GM18870 (cell line): ENCODE results near the gene CASP1.
"Not testable (repeated sequence)": the region's sequence is repeated elsewhere in the genome, so short reads cannot be mapped to it uniquely, and the experiment has no call there.

Source experiments
- ATAC-seq: cut with Tn5 transposase; IDR thresholded peaks from one replicate; pipeline ENCODE4 v1.9.1; 2021; ENCODE audit warnings: moderate library complexity; ENCODE audit not compliant: unreplicated experiment

Gene CASP1

GRCh38 chr11:105046898-105047579 is 12.1 kb upstream of the CASP1 start:
- ATAC-seq, result no peak

- ATAC-seq, result no peak
Measured at GRCh38 chr11:105045676-105046296, 10.8 kb upstream of the CASP1 start.

- ATAC-seq, result peak; percentile 99
Measured at GRCh38 chr11:105044557-105045524, 9.9 kb upstream of the CASP1 start, which contains the start of gene CARD16. CARD16 (minus strand) TSS chr11:105045335; CDS start chr11:105045297, 38 bp downstream.

- ATAC-seq, result no peak
Measured at GRCh38 chr11:105042178-105042577, 7.2 kb upstream of the CASP1 start.

DNA sequence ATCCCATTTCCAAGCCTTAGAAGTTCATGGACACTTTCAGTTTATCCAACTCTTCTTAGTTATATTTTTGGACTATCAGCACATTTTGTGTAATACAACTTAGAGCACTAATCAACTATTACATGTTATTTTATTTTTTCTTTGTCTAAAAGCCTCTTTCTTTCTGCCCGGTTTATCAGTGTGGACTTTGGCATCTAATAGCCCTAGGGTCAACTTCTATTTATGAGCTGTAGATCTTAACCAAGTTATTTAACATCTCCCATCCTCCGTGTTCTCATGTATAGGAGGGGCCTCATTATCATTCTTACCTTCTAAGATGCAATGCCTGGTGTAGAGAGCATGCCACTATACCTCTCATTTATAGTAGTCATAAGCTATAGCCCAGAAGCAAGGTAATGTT is 5.8 kb upstream of the CASP1 start:
- ATAC-seq, result no peak

- not testable (repeated sequence) for ATAC-seq
Measured at GRCh38 chr11:105034388-105034787, 556 bp downstream of the CASP1 start.

- ATAC-seq, result no peak
Measured at GRCh38 chr11:105033781-105034180, 1.2 kb downstream of the CASP1 start.

DNA sequence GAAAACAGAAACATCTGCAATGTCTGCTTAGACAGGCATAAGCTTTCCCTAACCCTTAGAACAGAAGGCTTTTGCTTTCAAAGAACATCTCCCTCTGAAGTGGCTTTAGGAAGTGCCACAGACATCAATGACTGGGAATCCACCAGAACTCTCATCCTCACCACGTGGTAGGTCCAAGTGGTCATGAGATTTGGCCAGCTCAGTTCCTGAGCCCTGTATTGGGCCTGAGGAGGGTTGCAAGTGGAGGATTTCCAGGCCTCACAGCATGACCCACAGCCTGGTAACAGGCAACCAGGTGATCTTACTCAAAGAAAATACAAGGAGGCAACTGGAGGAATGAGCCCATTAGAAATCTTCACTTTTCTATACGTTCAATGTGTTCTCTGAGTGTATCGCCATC is 1.6 kb downstream of the CASP1 start:
- ATAC-seq, result no peak

GRCh38 chr11:105032495-105032894 is 2.4 kb downstream of the CASP1 start:
- ATAC-seq, result no peak

DNA sequence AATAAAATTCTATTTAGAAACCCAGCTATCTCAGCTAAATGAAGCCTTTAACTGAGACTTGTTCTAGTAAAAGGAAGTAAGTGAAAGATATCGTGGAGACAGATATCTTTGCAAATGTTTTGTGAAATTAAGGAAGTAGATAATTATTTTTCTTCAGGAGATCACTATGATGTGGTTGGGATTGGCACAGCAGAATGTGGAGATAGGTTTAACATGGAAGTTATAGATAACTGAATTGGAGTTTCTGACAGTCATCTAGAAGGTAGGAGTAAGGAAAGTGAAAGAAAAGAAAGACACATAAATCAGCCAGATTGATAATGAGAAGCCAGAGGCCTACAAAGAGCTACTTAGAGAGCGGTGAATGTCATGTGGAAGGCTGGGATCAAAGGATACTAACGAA is 7.3 kb downstream of the CASP1 start:
- peak; percentile 53 for ATAC-seq

GRCh38 chr11:105024394-105024793 is 10.6 kb downstream of the CASP1 start:
- ATAC-seq, result no peak

DNA sequence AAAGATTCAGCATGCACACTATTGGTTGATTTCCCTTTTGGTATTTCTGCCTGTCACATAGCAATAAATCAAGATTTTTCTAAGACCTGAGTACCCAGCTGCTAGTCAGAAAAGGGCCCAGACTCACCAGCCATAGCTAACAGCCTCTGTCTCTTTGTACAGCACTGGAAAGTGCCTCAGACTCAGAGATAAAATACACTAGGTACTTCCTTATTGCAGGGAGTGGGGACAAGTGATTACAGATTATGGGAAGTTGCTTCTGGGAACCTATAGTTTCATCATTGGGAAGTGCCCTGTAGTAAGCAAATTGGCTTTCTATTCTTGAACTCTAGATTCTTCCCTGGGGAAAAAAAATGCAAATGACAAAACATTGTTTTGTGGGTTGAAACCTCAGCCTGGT is 11.9 kb downstream of the CASP1 start, which contains the start of gene CASP5:
CASP5 (minus strand) TSS at position 166 of the 400 bp plus-strand sequence; CDS start at position 134, 32 bp downstream.
- no peak for ATAC-seq

DNA sequence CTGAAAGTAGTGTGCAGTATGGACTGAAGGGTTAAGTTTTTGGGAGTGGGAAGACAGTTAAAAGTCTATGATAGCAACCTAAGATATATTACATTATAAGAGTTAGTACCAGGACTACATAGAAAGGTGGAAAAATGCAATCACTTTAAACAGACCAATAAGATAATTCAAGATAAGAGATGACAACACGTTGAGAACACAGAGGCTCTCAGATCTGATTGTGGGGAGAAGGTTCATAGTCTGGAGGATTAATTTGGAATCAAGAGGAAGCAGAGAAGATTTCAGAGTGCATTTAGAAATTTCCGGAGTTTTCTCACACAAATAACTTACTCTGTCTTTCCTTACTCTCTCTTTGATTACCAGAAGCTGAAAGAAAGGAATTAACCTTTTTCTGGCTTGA is 12.4 kb downstream of the CASP1 start:
- ATAC-seq, result no peak

DNA sequence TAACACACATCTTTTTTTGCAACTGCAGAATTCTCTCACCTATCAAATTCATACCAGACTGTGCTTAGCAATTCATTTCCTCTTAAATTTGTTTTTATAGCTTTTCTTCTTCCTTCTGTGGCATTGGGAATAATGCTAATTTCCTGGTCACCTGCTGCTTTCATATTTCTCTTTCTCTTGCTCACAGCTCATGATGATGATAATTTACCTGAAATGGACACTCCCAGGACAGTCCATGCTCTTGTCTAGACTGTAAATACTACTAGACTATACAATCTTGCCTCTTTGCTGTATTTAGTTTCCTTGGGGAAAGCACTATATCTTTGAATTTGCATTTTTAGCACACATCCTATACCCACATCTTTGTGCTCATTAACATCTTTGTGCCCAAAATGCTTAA is 27.5 kb downstream of the CASP1 start:
- no peak for ATAC-seq

DNA sequence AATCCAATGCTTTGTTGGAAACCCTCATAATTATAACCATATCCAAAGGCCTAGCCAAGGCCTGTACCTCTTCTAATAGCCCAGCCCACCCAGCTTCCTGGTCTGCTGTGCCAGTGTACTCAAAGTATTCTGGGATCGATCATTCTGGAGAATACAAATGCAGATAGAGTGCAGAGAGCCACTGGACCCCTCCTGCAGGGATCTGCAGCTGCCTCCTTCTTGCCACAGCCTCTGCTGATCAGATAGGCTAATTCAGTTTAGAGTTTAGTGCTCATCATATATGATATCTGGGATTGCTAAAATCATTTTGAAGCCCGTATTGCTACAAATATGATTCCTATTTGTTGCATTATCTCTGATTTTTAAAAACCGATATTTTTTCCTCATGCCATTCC is 29.5 kb downstream of the CASP1 start:
- ATAC-seq, result no peak

DNA sequence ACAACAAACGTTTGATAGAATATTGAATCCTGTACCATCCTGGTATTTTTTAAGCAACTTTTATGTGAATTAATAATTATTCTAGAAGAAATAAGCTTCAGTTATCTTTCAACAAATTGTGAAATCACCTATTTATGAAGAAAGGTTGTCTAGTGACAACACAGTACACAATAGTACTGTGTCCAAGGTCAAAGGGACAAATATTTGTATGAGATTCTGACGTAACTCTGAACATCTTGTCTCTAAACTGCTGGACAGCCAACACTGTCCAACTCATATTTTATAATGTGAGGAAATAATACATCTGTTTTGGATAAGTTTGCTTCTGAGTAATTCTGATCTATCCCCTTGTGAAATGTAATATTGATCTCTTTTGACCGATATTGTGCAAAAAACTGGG is 30.9 kb downstream of the CASP1 start:
- no peak for ATAC-seq

GRCh38 chr11:105003151-105003550 is 31.8 kb downstream of the CASP1 start:
- no peak for ATAC-seq

GRCh38 chr11:105000797-105001196 is 34.1 kb downstream of the CASP1 start:
- peak; percentile 88 for ATAC-seq

DNA sequence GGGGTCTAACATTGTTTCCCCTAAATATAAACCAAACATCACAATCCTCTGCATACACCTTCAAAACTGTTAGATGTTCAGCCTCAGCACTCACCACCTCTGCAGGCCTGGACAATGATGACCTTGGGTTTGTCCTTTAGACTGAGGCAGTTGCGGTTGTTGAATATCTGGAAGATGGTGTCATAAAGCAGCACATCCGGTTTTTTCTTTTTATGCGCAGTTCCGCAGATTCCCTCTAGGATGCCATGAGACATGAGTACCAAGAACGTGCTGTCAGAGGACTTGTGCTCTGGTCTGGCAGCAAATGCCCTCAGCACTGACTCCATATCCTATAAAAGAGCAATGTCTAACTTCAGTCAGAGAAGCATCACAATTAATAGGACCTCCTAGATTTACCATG is 34.8 kb downstream of the CASP1 start:
- ATAC-seq, result no peak

GRCh38 chr11:104999721-105000120 is 35.2 kb downstream of the CASP1 start:
- ATAC-seq, result no peak

DNA sequence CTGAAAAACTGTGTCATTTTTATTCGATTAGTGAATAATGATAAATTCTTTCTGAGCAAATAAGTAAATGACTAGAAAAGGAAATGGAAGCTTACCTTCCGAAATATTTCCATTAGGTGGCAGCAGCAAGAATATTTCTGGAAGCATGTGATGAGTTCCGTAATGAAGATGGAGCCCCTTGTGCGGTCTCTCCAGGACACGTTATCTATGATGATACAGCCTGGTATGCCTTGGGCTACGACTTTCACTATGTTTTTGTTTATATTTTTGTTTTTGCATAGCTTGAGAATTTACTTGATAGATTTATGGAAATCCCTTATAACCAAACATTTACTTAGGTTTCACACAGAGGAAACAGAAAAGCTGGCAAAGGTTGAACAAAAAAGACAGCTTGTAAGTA is 37.7 kb downstream of the CASP1 start:
- ATAC-seq, result no peak
